Fibroblast of skin of abdomen (primary cell): ENCODE results near the gene GRXCR2.
"Not testable (repeated sequence)": the region's sequence is repeated elsewhere in the genome, so short reads cannot be mapped to it uniquely, and the experiment has no call there.

Experiments
- DNase-seq: peaks from one replicate; pipeline ENCODE4 v3.0.0-alpha.2; 2013

The GRXCR2 gene

GRCh38 chr5:145874765-145875164, 2.0 kb upstream of the GRXCR2 start:
- DNase-seq, result no peak

- DNase-seq, result no peak
Measured at GRCh38 chr5:145872486-145872885, 328 bp downstream of the GRXCR2 start.

GRCh38 chr5:145869753-145870152, 3.1 kb downstream of the GRXCR2 start:
- DNase-seq, result no peak

GRCh38 chr5:145867806-145868205, 5.0 kb downstream of the GRXCR2 start:
- no peak for DNase-seq

GRCh38 chr5:145864432-145864831, 8.4 kb downstream of the GRXCR2 start:
- DNase-seq, result not testable (repeated sequence)

GRCh38 chr5:145863003-145863402, 9.8 kb downstream of the GRXCR2 start:
- DNase-seq, result no peak

- DNase-seq, result no peak
Measured at GRCh38 chr5:145859897-145860296, 12.9 kb downstream of the GRXCR2 start.

GRCh38 chr5:145859453-145859852, 13.4 kb downstream of the GRXCR2 start:
- DNase-seq, result no peak

GRCh38 chr5:145858959-145859358, 13.9 kb downstream of the GRXCR2 start:
- no peak for DNase-seq

- peak; percentile 71 for DNase-seq
Measured at GRCh38 chr5:145856285-145856818, 16.5 kb downstream of the GRXCR2 start.

- no peak for DNase-seq
Measured at GRCh38 chr5:145855763-145856267, 17.0 kb downstream of the GRXCR2 start.

- peak; percentile 72 for DNase-seq
Measured at GRCh38 chr5:145854651-145855258, 18.1 kb downstream of the GRXCR2 start.

- no peak for DNase-seq
Measured at GRCh38 chr5:145853781-145854376, 18.9 kb downstream of the GRXCR2 start.

- DNase-seq, result no peak
Measured at GRCh38 chr5:145852990-145853389, 19.8 kb downstream of the GRXCR2 start.

GRCh38 chr5:145848854-145849253, 24.0 kb downstream of the GRXCR2 start:
- peak; percentile 67 for DNase-seq

GRCh38 chr5:145847499-145848497, 25.0 kb downstream of the GRXCR2 start:
- peak; percentile 83 for DNase-seq

- DNase-seq, result no peak
Measured at GRCh38 chr5:145846081-145846480, 26.7 kb downstream of the GRXCR2 start.

GRCh38 chr5:145841299-145841698, 31.5 kb downstream of the GRXCR2 start:
- no peak for DNase-seq

- no peak for DNase-seq
Measured at GRCh38 chr5:145840458-145841132, 32.2 kb downstream of the GRXCR2 start.

GRCh38 chr5:145838276-145838675, 34.5 kb downstream of the GRXCR2 start:
- DNase-seq, result no peak

- not testable (repeated sequence) for DNase-seq
Measured at GRCh38 chr5:145836241-145836640, 36.6 kb downstream of the GRXCR2 start.

GRCh38 chr5:145835848-145836239, 37.0 kb downstream of the GRXCR2 start:
- no peak for DNase-seq
